Skeletal muscle cell (primary cell): ENCODE data around the gene OR4X2.
"Not testable (repeated sequence)": the region's sequence is repeated elsewhere in the genome, so short reads cannot be mapped to it uniquely, and the experiment has no call there.

ENCODE experiments used
- DNase-seq: peaks from one replicate; pipeline ENCODE4 v3.0.0-alpha.2; 2010; ENCODE audit warnings: low read depth
- H3K4me3 ChIP-seq: 2 replicates; pipeline ENCODE4 v1.5.1; 2011; ENCODE audit warnings: low read depth, mild to moderate bottlenecking, control low read depth, low read length, moderate library complexity

OR4X2 gene, protein sequence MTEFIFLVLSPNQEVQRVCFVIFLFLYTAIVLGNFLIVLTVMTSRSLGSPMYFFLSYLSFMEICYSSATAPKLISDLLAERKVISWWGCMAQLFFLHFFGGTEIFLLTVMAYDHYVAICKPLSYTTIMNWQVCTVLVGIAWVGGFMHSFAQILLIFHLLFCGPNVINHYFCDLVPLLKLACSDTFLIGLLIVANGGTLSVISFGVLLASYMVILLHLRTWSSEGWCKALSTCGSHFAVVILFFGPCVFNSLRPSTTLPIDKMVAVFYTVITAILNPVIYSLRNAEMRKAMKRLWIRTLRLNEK

DNA sequence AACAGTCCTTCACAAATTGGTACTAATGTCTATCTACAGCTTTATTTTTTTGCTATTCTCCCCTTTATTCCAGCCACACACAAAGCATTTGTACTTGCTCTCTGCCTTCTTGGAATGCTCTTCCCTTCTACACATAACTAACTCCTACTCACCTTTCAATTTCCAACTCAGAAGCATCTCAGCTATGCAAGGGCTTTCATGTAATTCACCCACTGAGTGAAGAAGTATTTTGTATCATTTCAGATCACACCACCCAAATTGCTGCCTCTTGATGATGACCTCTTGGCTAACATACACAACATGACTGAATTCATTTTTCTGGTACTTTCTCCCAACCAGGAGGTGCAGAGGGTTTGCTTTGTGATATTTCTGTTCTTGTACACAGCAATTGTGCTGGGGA lies at the start of gene OR4X2:
Gene OR4X2 (plus strand): TSS at position 301 of the 400 bp plus-strand sequence. CDS start 0 bp downstream, at position 301.
- H3K4me3 ChIP-seq = no peak within 1 kb of the TSS
- no peak for DNase-seq

DNA sequence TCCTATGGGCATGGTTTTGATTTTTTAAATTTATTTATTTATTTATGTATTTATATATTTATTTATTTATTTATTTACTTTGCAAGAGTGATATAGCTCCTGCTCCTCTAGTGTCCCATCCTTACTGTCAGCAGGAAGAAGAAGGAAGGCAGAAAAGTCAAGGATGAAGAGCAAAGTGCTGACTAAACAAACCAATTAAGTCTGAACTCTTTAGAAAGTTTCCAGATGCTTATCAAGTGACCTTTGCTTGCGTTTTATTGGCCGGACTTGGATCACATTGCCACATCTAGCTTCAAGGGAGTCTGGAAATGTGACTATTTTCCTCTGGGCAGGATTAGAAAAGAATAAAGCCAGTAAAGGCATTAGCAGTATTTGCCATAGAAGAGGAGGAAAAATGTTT lies 37.0 kb upstream of the OR4X2 start:
- no peak for DNase-seq
- no peak overlapping the region for H3K4me3 ChIP-seq

DNA sequence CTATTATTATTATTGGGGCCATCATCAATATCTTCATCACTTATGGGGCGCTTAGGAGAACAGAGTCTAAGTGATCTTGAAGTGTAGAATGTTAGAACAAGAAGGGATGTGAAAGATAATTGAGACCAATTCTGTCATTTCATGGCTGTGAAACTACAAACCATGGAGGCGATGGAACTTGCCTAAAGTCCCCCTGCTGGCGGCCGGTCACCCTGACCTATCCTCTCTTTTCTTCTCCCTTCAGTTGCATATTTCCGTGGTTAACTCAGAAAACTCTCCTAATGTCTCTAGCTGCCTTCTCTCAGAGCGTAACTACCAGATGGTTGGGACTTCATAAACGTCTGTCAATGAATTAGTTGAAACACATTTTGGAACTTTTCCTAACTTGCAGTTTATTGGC lies 34.9 kb upstream of the OR4X2 start:
- no peak for DNase-seq
- H3K4me3 ChIP-seq = no peak overlapping the region

DNA sequence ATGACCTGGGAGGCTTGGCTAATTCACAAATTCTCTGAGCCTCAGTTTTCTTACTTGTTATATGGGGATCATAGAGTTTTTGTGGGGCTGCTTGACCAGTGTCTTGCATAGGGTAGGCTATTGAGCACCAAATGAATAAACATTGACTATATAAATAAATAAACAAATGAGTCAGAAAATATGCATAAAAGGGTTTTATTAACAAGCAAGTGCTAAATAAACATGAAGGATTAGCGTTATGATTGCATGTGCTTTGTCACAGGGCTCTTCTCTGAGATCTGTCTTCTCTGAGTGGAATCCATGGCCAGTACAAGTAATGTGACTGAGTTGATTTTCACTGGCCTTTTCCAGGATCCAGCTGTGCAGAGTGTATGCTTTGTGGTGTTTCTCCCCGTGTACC lies 28.4 kb upstream of the OR4X2 start, which contains the start of gene OR4B1:
Gene OR4B1 (plus strand): TSS at position 301 of the 400 bp plus-strand sequence. CDS start 0 bp downstream, at position 301.
- DNase-seq = no peak
- H3K4me3 ChIP-seq = no peak within 1 kb of the TSS

DNA sequence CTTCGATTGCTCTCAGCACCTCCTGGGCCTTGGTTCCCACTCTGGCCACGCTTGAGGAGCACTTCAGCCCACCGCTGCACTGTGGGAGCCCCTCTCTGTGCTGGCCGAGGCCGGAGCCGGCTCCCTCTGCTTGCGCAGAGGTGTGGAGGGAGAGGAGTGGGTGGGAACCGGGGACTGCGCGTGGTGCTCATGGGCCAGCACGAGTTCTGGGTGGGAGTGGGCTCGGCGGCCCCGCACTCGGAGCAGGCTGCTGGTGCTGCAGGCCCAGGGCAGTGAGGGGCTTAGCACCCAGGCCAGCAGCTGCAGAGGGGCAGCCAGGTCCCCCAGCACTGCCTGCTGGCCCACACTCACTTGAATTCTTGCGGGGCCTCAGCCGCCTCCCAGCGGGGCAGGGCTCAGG lies 16.1 kb upstream of the OR4X2 start:
- H3K4me3 ChIP-seq = no peak overlapping the region
- DNase-seq = no peak

DNA sequence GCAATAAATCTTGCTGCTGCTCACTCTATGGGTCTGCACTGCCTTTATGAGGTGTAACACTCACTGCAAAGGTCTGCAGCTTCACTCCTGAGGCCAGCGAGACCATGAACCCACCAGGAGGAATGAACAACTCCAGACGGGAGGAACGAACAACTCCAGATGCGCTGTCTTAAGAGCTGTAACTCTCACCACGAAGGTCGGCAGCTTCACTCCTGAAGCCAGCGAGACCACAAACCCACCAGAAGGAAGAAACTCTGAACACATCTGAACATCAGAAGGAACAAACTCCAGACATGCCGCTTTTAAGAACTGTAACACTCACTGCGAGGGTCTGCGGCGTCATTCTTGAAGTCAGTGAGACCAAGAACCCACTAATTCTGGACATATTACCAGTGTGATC lies 14.8 kb upstream of the OR4X2 start:
- H3K4me3 ChIP-seq, DNase-seq: not testable (repeated sequence)

DNA sequence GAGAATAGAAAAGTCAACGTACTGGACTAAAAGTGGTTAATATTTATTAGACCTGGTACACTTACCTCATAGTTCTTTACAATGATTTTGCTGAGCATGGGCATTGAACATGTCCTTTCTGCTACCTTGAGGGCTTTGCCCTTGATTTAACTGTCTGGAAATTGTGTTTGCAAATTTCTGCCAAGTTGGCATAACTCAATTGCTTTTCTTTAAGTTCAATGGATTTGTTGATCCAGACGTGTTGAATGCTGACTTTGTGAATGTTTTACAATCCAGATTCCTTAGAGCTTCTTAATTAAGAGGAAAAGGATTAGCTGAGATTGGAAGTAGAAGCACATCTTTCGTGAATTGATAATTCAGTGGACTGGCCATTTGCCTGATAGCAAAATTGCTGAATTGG lies 7.2 kb upstream of the OR4X2 start:
- DNase-seq = no peak
- no peak overlapping the region for H3K4me3 ChIP-seq

DNA sequence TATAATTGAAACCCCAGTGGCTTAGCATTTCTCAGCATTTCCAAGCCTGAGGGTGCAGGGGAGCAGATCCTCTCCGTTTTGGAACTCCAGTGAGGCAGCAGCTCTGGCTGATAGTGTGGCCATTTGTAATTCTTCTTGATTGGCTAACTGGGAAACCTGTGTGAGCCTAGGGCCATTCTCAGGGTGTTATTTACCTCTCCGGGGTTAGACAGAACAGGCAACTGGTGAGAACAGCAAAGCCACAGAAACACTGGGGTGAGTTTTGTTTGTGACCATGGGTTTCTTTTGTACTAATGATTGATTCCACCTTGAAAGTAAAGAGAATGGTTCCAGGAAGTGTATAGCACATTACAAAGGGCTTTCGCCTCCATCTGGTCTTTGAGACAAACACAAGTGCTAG lies 2.4 kb upstream of the OR4X2 start:
- DNase-seq = no peak

DNA sequence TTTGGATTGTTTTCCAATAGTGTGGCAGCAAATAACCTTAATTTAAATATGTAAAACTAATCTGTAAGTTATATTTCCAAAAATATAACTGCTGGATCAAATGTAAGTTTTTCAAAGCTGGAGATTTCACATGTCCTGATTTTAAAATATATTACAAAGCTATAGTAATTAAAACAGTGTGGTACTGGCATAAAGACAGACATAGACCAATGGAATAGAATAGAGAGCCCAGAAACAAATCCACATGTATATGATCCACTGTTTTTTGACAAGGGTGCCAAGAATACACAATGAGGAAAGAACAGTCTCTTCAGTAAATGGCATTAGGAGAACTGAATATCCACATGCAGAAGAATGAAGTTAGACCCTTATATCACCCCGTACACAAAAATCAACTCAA lies 4.0 kb downstream of the OR4X2 start:
- H3K4me3 ChIP-seq = no peak overlapping the region
- DNase-seq = no peak

More for the DNA sequence above, 2.4 kb upstream of the OR4X2 start:
- no peak overlapping the region for H3K4me3 ChIP-seq

DNA sequence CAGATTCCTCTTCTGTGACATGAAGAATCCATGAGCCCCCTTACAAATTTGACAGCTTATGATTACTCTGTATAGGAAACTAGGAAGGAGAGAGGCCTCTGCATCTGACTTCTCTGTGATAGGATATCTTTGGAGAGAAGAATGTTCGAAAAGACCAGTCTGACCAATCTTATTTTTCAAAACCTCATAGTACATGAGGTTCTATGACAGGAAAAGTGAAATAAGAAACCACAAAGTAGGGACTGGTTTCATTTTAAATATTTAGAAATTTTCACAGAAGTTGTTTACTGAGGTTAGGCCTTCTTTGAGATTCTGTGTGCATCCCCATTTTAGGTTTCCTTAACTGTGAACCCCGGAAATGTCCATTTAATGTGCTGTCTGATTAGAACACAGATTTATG lies 16.7 kb downstream of the OR4X2 start:
- DNase-seq = no peak
- H3K4me3 ChIP-seq = no peak overlapping the region

DNA sequence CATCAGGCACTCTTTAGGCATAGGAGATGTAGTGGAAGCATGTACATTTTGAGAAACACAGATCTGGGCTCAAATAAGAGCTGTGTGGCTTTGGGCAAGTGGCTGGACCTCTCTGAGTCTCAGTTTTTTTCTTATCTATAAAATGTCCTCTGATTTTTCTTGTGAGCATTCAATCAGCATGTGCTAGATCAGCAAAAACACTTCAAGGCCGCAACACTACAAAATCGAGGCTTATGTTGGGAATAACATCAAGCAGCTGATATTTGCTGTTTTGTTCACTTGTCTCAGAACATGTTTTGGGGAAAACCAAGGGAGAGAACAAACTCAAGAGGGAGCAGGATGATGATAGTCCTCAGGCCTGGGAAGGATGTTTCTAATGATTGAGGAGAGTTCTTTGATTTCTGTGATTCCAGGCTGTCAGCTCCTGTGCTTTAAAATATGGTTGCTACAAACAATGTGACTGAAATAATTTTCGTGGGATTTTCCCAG lies 18.6 kb downstream of the OR4X2 start, which contains the start of gene OR4X1:
Gene OR4X1 (plus strand): TSS at position 439 of the 489 bp plus-strand sequence. CDS start 0 bp downstream, at position 439.
- H3K4me3 ChIP-seq = no peak within 1 kb of the TSS
- DNase-seq = no peak

DNA sequence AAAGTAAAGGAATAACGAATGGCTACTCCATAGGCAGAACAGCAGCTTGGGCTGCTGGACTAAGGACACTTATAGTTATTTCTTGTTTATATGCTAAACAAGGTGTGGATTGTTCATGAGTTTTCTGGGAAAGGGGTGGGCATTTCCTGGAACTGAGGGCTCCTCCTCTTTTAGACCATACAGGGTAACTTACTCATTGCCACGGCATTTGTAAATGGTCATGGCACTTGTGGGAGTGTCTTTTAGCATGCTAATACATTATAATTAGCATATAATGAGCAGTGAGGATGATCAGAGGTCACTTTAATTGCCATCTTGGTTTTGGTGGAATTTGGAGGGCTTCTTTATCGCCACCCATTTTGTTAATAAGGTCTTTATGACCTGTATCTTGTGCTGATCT lies 25.7 kb downstream of the OR4X2 start:
- H3K4me3 ChIP-seq = no peak overlapping the region
- no peak for DNase-seq

DNA sequence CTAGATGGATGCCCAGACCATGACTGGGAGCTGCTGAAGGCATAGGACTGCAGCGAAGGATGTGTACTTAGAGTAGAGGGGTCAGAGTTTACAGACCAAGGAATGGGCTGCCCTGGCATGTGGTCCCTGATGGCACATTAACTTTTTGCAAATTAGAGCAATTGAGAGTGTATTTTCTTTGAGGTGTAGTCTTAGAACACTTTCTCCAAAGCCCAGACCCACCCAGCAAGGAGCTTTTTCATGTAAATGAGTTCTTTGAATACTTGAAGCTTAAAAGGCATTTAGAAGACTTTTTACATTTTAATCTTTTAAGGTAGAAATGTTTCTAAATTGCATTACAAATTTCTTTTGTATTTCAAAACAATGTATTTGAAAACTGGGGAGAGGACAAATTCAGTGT lies 27.7 kb downstream of the OR4X2 start:
- no peak overlapping the region for H3K4me3 ChIP-seq
- DNase-seq = no peak
